Activated T-cell treated with anti-CD3 and anti-CD28 coated beads, Interleukin-2, amount 50 U/mL, for 24 hours (primary cell): ENCODE results near the gene DSE.
"Not testable (repeated sequence)": the region's sequence is repeated elsewhere in the genome, so short reads cannot be mapped to it uniquely, and the experiment has no call there.

Source experiments
- DNase-seq: peaks from one replicate; pipeline ENCODE4 v3.0.0-alpha.2; 2020
- H3K27ac Mint-ChIP-seq: 2 replicates; pipeline ENCODE4 v1.8.0; 2020; ENCODE audit warnings: mild to moderate bottlenecking, mixed read lengths
- H3K27me3 Mint-ChIP-seq: 2 replicates; pipeline ENCODE4 v1.8.0; 2020; ENCODE audit warnings: mixed read lengths
- H3K36me3 Mint-ChIP-seq: 2 replicates; pipeline ENCODE4 v1.8.0; 2020; ENCODE audit warnings: low read depth, mixed read lengths
- H3K4me1 Mint-ChIP-seq: 2 replicates; pipeline ENCODE4 v1.8.0; 2020; ENCODE audit warnings: low read depth, mixed read lengths
- H3K4me3 Mint-ChIP-seq: 2 replicates; pipeline ENCODE4 v1.8.0; 2020; ENCODE audit warnings: mild to moderate bottlenecking, moderate library complexity, mixed read lengths
- H3K9me3 Mint-ChIP-seq: 2 replicates; pipeline ENCODE4 v1.8.0; 2020; ENCODE audit warnings: mixed read lengths

DSE gene

GRCh38 chr6:116370760-116371119 is at the start of gene DSE:
DSE (plus strand) TSS chr6:116370947; CDS start chr6:116399251, 28,304 bp downstream.
- H3K36me3 Mint-ChIP-seq, result no peaks in the 10 kb centered on the region
- H3K27me3 Mint-ChIP-seq, result peaks cover 37% of the 10 kb centered on the region
- H3K4me3 Mint-ChIP-seq, result peak within 1 kb of the TSS; percentile 76
- H3K4me1 Mint-ChIP-seq, result peaks cover 20% of the 10 kb centered on the region
- peak within 1 kb of the TSS; percentile 64 for H3K27ac Mint-ChIP-seq
- DNase-seq, result peak; percentile 71
- no peaks in the 10 kb centered on the region for H3K9me3 Mint-ChIP-seq

DNA sequence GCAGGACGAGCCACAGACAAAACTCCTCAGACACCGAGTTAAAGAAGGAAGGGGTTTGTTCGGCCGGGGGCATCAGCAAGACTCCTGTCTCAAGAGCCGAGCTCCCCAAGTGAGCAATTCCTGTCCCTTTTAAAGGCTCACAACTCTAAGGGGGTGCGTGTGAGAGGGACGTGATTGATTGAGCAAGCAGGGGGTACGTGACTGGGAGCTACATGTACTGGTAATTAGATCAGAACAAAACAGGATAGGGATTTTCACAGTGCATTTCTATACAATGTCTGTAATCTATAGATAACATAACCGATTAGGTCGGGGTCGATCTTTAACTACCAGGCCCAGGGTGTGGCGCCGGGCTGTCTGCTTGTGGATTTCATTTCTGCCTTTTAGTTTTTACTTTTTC is 48.8 kb upstream of the DSE start:
- not testable (repeated sequence) for H3K36me3 Mint-ChIP-seq, H3K27me3 Mint-ChIP-seq, H3K4me1 Mint-ChIP-seq, H3K27ac Mint-ChIP-seq, H3K4me3 Mint-ChIP-seq, H3K9me3 Mint-ChIP-seq, DNase-seq

GRCh38 chr6:116323863-116324262 is 46.9 kb upstream of the DSE start:
- Mint-ChIP-seq H3K27me3 (no peaks in the 10 kb centered on the region), H3K4me1 (no peaks in the 10 kb centered on the region), H3K36me3 (no peaks in the 10 kb centered on the region), H3K4me3 (no peak overlapping the region), H3K9me3 (no peaks in the 10 kb centered on the region), H3K27ac (no peak overlapping the region)
- no peak for DNase-seq

DNA sequence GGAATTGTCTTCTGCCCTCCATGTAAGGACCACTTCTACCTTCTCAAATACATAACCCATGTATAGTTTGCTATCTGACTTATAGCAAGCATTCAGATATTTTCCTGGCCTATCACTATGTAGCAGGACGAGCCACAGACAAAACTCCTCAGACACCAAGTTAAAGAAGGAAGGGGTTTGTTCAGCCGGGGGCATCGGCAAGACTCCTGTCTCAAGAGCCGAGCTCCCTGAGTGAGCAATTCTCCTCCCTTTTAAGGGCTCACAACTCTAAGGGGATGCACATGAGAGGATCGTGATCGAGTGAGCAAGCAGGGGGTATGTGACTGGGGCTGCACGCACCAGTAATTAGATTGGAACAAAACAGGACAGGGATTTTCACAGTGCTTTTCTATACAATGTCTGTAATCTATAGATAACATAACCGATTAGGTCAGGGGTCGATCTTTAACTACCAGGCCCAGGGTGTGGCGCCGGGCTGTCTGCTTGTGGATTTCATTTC is 45.1 kb upstream of the DSE start:
- not testable (repeated sequence) for H3K4me3 Mint-ChIP-seq, DNase-seq, H3K9me3 Mint-ChIP-seq, H3K4me1 Mint-ChIP-seq, H3K36me3 Mint-ChIP-seq, H3K27me3 Mint-ChIP-seq, H3K27ac Mint-ChIP-seq

- no peak overlapping the region for H3K4me3 Mint-ChIP-seq
- no peaks in the 10 kb centered on the region for H3K36me3 Mint-ChIP-seq
- H3K4me1 Mint-ChIP-seq, result no peaks in the 10 kb centered on the region
- no peaks in the 10 kb centered on the region for H3K9me3 Mint-ChIP-seq
- DNase-seq, result no peak
- no peaks in the 10 kb centered on the region for H3K27me3 Mint-ChIP-seq
- H3K27ac Mint-ChIP-seq, result no peak overlapping the region
Observed at GRCh38 chr6:116326181-116326671, 44.5 kb upstream of the DSE start.

- H3K27ac Mint-ChIP-seq, result no peak overlapping the region
- H3K27me3 Mint-ChIP-seq, result no peaks in the 10 kb centered on the region
- DNase-seq, result no peak
- H3K4me1 Mint-ChIP-seq, result no peaks in the 10 kb centered on the region
- H3K9me3 Mint-ChIP-seq, result no peaks in the 10 kb centered on the region
- no peak overlapping the region for H3K4me3 Mint-ChIP-seq
- no peaks in the 10 kb centered on the region for H3K36me3 Mint-ChIP-seq
Observed at GRCh38 chr6:116326996-116327395, 43.8 kb upstream of the DSE start.

- no peaks in the 10 kb centered on the region for H3K4me1 Mint-ChIP-seq
- H3K27ac Mint-ChIP-seq, result no peak overlapping the region
- H3K9me3 Mint-ChIP-seq, result peaks cover under 1% of the 10 kb centered on the region
- DNase-seq, result no peak
- H3K4me3 Mint-ChIP-seq, result no peak overlapping the region
- no peaks in the 10 kb centered on the region for H3K27me3 Mint-ChIP-seq
- H3K36me3 Mint-ChIP-seq, result no peaks in the 10 kb centered on the region
Observed at GRCh38 chr6:116327803-116328527, 42.8 kb upstream of the DSE start.

GRCh38 chr6:116328528-116328903 is 42.2 kb upstream of the DSE start:
- Mint-ChIP-seq H3K4me1 (no peaks in the 10 kb centered on the region), H3K27me3 (no peaks in the 10 kb centered on the region), H3K36me3 (no peaks in the 10 kb centered on the region), H3K9me3 (peaks cover 3% of the 10 kb centered on the region), H3K27ac (no peak overlapping the region), H3K4me3 (no peak overlapping the region)
- DNase-seq, result no peak

- no peaks in the 10 kb centered on the region for H3K36me3 Mint-ChIP-seq
- no peak for DNase-seq
- H3K4me1 Mint-ChIP-seq, result no peaks in the 10 kb centered on the region
- H3K9me3 Mint-ChIP-seq, result peaks cover 3% of the 10 kb centered on the region
- no peak overlapping the region for H3K4me3 Mint-ChIP-seq
- H3K27ac Mint-ChIP-seq, result no peak overlapping the region
- no peaks in the 10 kb centered on the region for H3K27me3 Mint-ChIP-seq
Observed at GRCh38 chr6:116329156-116329555, 41.6 kb upstream of the DSE start.

DNA sequence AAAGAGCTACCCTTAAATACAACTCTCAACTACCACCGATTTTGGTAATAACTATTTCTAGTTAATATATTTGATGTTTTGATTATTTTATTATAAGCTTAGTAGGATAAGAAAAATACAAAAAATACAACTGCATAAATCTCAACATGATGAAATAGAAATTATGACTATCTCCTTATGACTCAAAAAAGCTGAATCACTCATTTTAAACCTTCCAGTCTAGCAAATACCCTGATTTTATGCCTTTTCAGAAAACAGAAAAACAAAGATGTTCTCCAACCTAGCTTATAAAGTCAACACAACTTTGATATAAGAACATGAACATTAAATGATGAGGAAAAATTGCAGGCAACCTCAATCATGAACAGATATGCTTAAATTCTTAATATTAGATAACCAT is 40.2 kb upstream of the DSE start:
- Mint-ChIP-seq H3K9me3 (peaks cover 12% of the 10 kb centered on the region), H3K4me1 (no peaks in the 10 kb centered on the region), H3K27me3 (no peaks in the 10 kb centered on the region), H3K36me3 (no peaks in the 10 kb centered on the region), H3K27ac (no peak overlapping the region), H3K4me3 (no peak overlapping the region)
- DNase-seq, result no peak

- no peaks in the 10 kb centered on the region for H3K27me3 Mint-ChIP-seq
- no peaks in the 10 kb centered on the region for H3K36me3 Mint-ChIP-seq
- no peak overlapping the region for H3K27ac Mint-ChIP-seq
- H3K4me3 Mint-ChIP-seq, result no peak overlapping the region
- no peak for DNase-seq
- no peaks in the 10 kb centered on the region for H3K4me1 Mint-ChIP-seq
- peaks cover 12% of the 10 kb centered on the region for H3K9me3 Mint-ChIP-seq
Observed at GRCh38 chr6:116332096-116332495, 38.7 kb upstream of the DSE start.

- H3K4me3 Mint-ChIP-seq, H3K27me3 Mint-ChIP-seq, H3K36me3 Mint-ChIP-seq, H3K4me1 Mint-ChIP-seq, DNase-seq, H3K27ac Mint-ChIP-seq: not testable (repeated sequence)
- peaks cover 12% of the 10 kb centered on the region for H3K9me3 Mint-ChIP-seq
Observed at GRCh38 chr6:116334638-116335409, 35.9 kb upstream of the DSE start.

- Mint-ChIP-seq H3K36me3 (no peaks in the 10 kb centered on the region), H3K27me3 (no peaks in the 10 kb centered on the region), H3K27ac (no peak overlapping the region), H3K4me1 (no peaks in the 10 kb centered on the region), H3K9me3 (peaks cover 14% of the 10 kb centered on the region), H3K4me3 (no peak overlapping the region)
- DNase-seq, result no peak
Observed at GRCh38 chr6:116335612-116336215, 35.0 kb upstream of the DSE start.

- Mint-ChIP-seq H3K4me3 (no peak overlapping the region), H3K9me3 (peaks cover 11% of the 10 kb centered on the region), H3K4me1 (no peaks in the 10 kb centered on the region), H3K36me3 (peaks cover 2% of the 10 kb centered on the region), H3K27ac (no peak overlapping the region), H3K27me3 (no peaks in the 10 kb centered on the region)
- DNase-seq, result no peak
Observed at GRCh38 chr6:116338943-116339342, 31.8 kb upstream of the DSE start.

- DNase-seq, H3K27me3 Mint-ChIP-seq: not testable (repeated sequence)
Observed at GRCh38 chr6:116340625-116341024, 30.1 kb upstream of the DSE start.

More at GRCh38 chr6:116340625-116341024, 30.1 kb upstream of the DSE start:
- not testable (repeated sequence) for H3K36me3 Mint-ChIP-seq, H3K4me3 Mint-ChIP-seq, H3K27ac Mint-ChIP-seq, H3K4me1 Mint-ChIP-seq, H3K9me3 Mint-ChIP-seq
